GM18520 (cell line): ENCODE data around the gene PHOX2B.
"Not testable (repeated sequence)": the region's sequence is repeated elsewhere in the genome, so short reads cannot be mapped to it uniquely, and the experiment has no call there.

Source experiments
- ATAC-seq: cut with Tn5 transposase; IDR thresholded peaks from one replicate; pipeline ENCODE4 v1.9.1; 2021; ENCODE audit not compliant: unreplicated experiment

The PHOX2B gene

GRCh38 chr4:41748074-41748570 lies 403 bp downstream of the PHOX2B start:
- ATAC-seq = no peak

- no peak for ATAC-seq
Observed at GRCh38 chr4:41747230-41748055, 1.1 kb downstream of the PHOX2B start.

- no peak for ATAC-seq
Observed at GRCh38 chr4:41746440-41747229, 1.9 kb downstream of the PHOX2B start.

GRCh38 chr4:41746025-41746439 lies 2.5 kb downstream of the PHOX2B start:
- ATAC-seq = no peak

GRCh38 chr4:41745292-41746024 lies 3.1 kb downstream of the PHOX2B start:
- no peak for ATAC-seq

- no peak for ATAC-seq
Observed at GRCh38 chr4:41744572-41745291, 3.8 kb downstream of the PHOX2B start.

- ATAC-seq = no peak
Observed at GRCh38 chr4:41741354-41741753, 7.2 kb downstream of the PHOX2B start.

GRCh38 chr4:41737491-41737890 lies 11.0 kb downstream of the PHOX2B start:
- ATAC-seq = not testable (repeated sequence)

- no peak for ATAC-seq
Observed at GRCh38 chr4:41734371-41734770, 14.2 kb downstream of the PHOX2B start.

- ATAC-seq = no peak
Observed at GRCh38 chr4:41731569-41732126, 16.9 kb downstream of the PHOX2B start.

GRCh38 chr4:41728573-41728913 lies 20.0 kb downstream of the PHOX2B start:
- no peak for ATAC-seq

GRCh38 chr4:41727861-41728572 lies 20.5 kb downstream of the PHOX2B start:
- no peak for ATAC-seq

GRCh38 chr4:41725254-41725653 lies 23.3 kb downstream of the PHOX2B start:
- ATAC-seq = no peak

GRCh38 chr4:41723286-41723685 lies 25.2 kb downstream of the PHOX2B start:
- ATAC-seq = no peak

- no peak for ATAC-seq
Observed at GRCh38 chr4:41722181-41722580, 26.3 kb downstream of the PHOX2B start.

GRCh38 chr4:41719417-41719816 lies 29.1 kb downstream of the PHOX2B start:
- no peak for ATAC-seq

GRCh38 chr4:41718907-41719306 lies 29.6 kb downstream of the PHOX2B start:
- ATAC-seq = no peak

- ATAC-seq = no peak
Observed at GRCh38 chr4:41715155-41715554, 33.4 kb downstream of the PHOX2B start.

- ATAC-seq = no peak
Observed at GRCh38 chr4:41714364-41715000, 34.0 kb downstream of the PHOX2B start.
